ENCODE data around the gene ADORA1. TPM values are rescaled to one million over a fixed set of nuclear protein-coding genes. Genes with fewer than 3 reads are reported as not detected.

Gene ADORA1
- polyA plus RNA-seq, 1 donor (not counting 4 experiments of a cell fraction or from before 2014, with no cell fraction given) = 0.09 TPM

GRCh38 chr1:203199816-203200571, 72.5 kb downstream of the ADORA1 start:
- peak; percentile 11 for DNase-seq (ENCODE audit: low read depth, low spot score)
- H3K9me3 ChIP-seq (ENCODE audit: control insufficient read depth, low read depth, low read length) = no peaks in the 10 kb centered on the region
- no peak overlapping the region for H3K4me2 ChIP-seq (ENCODE audit: control insufficient read depth, extremely low read depth, insufficient read depth, low read depth, low read length)
- peaks cover 5% of the 10 kb centered on the region for H3K27me3 ChIP-seq (ENCODE audit: control insufficient read depth, extremely low read depth, insufficient read depth, low read length)
- H3K36me3 ChIP-seq (ENCODE audit: control insufficient read depth in 2 of 2, extremely low read depth in 1 of 2, insufficient read depth in 2 of 2, low read length in 2 of 2) = no peaks in the 10 kb centered on the region
- no peak overlapping the region for H2AFZ ChIP-seq (ENCODE audit: control insufficient read depth, low read length)
- H3K4me3 ChIP-seq (ENCODE audit: control insufficient read depth in 2 of 3, extremely low read depth in 1 of 3, insufficient read depth in 2 of 3, low read depth in 1 of 3, low read length in 3 of 3) = no peak overlapping the region
- H3K9me1 ChIP-seq (ENCODE audit: control insufficient read depth, extremely low read depth, insufficient read depth, low read length) = no peaks in the 10 kb centered on the region
- dilution Hi-C loops (cut with MboI; ENCODE audit: extremely low pct_ligation_motif_present, low sequenced_read_pairs) = no loop called here
- H4K20me1 ChIP-seq (ENCODE audit: control insufficient read depth, extremely low read depth, insufficient read depth, low read length) = no peaks in the 10 kb centered on the region
- TF ChIP-seq EZH2 (IDR thresholded peaks at IDR 0.05; ENCODE audit: low read length) (no peak), CTCF (optimal IDR thresholded peaks at IDR 0.05 in 1 of 3, IDR thresholded peaks at IDR 0.05 in 1 of 3, conservative IDR thresholded peaks at IDR 0.05 in 1 of 3; ENCODE audit: extremely low read depth in 1 of 3, insufficient read depth in 2 of 3, low read length in 3 of 3) (no peak)
- H3K4me1 ChIP-seq (ENCODE audit: control insufficient read depth, extremely low read depth, insufficient read depth, low read length) = no peaks in the 10 kb centered on the region
- no peak overlapping the region for H3K27ac ChIP-seq (ENCODE audit: control insufficient read depth, insufficient read depth, low read length)
- H3K9ac ChIP-seq (ENCODE audit: control insufficient read depth, extremely low read depth, insufficient read depth, low read length) = no peak overlapping the region
- FAIRE-seq = no peak
- H3K79me2 ChIP-seq (ENCODE audit: control insufficient read depth, insufficient read depth, low read length) = no peaks in the 10 kb centered on the region

- Histone ChIP-seq H3K4me3 (ENCODE audit: control insufficient read depth in 2 of 3, extremely low read depth in 1 of 3, insufficient read depth in 2 of 3, low read depth in 1 of 3, low read length in 3 of 3) (no peak overlapping the region), H3K4me2 (ENCODE audit: control insufficient read depth, extremely low read depth, insufficient read depth, low read depth, low read length) (no peak overlapping the region), H3K79me2 (ENCODE audit: control insufficient read depth, insufficient read depth, low read length) (no peaks in the 10 kb centered on the region), H4K20me1 (ENCODE audit: control insufficient read depth, extremely low read depth, insufficient read depth, low read length) (no peaks in the 10 kb centered on the region), H3K9me3 (ENCODE audit: control insufficient read depth, low read depth, low read length) (no peaks in the 10 kb centered on the region), H3K4me1 (ENCODE audit: control insufficient read depth, extremely low read depth, insufficient read depth, low read length) (no peaks in the 10 kb centered on the region), H3K27me3 (ENCODE audit: control insufficient read depth, extremely low read depth, insufficient read depth, low read length) (peaks cover 5% of the 10 kb centered on the region), H3K27ac (ENCODE audit: control insufficient read depth, insufficient read depth, low read length) (no peak overlapping the region), H3K9ac (ENCODE audit: control insufficient read depth, extremely low read depth, insufficient read depth, low read length) (no peak overlapping the region), H2AFZ (ENCODE audit: control insufficient read depth, low read length) (no peak overlapping the region), H3K9me1 (ENCODE audit: control insufficient read depth, extremely low read depth, insufficient read depth, low read length) (no peaks in the 10 kb centered on the region), H3K36me3 (ENCODE audit: control insufficient read depth in 2 of 2, extremely low read depth in 1 of 2, insufficient read depth in 2 of 2, low read length in 2 of 2) (no peaks in the 10 kb centered on the region)
- dilution Hi-C loops (cut with MboI; ENCODE audit: extremely low pct_ligation_motif_present, low sequenced_read_pairs) = no loop called here
- DNase-seq (ENCODE audit: low read depth, low spot score) (no peak), FAIRE-seq (no peak)
- no peak for TF ChIP-seq EZH2 (IDR thresholded peaks at IDR 0.05; ENCODE audit: low read length)
- no peak for TF ChIP-seq CTCF (optimal IDR thresholded peaks at IDR 0.05 in 1 of 3, IDR thresholded peaks at IDR 0.05 in 1 of 3, conservative IDR thresholded peaks at IDR 0.05 in 1 of 3; ENCODE audit: extremely low read depth in 1 of 3, insufficient read depth in 2 of 3, low read length in 3 of 3)
Observed at GRCh38 chr1:203200916-203201315, 73.4 kb downstream of the ADORA1 start.
